ENCODE measurements around the gene LBX2. TPM values are rescaled to one million over a fixed set of nuclear protein-coding genes. Genes with fewer than 3 reads are reported as not detected.

LBX2 gene
- total and polyA plus RNA-seq, 9 of the 15 experiments (the other 6 are each of a cell fraction or from before 2014, with no cell fraction given), result 0.39 to 6.2 (median 1.8) TPM; not detected in 1

DNA sequence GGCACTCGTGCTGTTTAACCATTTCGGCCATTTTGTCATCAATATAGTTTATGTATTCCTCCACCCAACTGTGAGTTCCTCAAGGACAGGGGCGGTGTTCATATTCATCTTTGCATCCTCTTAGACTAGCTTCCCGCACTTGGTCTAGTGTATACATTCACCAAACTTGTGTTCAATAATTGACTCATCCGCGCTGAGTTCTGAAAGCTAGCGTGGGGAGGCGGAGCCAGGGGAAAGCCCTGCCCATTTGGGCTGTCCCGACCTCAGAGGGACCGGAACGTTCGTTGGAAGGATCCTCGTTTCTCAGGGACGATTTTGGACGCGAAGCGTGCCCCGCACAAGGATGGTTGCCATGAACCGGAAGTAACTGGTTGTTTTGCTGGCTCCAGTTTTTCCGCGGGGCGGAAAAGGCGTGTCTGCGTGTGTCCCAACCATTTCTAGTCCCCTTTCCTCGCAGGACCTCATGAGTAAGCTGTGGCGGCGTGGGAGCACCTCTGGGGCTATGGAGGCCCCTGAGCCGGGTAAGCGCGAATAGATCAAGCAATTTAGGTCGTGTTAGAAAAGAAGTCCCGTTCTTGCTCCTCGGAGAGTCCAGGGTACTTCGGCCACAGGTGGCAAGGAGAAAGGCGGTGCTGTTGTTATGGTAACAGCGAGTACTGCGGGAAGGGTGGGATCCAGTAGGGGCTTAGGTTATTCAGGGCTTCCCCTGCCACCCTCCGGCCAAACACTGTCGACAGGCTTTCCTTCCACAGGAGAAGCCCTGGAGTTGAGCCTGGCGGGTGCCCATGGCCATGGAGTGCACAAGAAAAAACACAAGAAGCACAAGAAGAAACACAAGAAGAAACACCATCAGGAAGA is 44.5 kb downstream of the LBX2 start, which contains the start of gene INO80B (continued):
- TF ChIP-seq ZNF398 (CRISPR knock-in tag; IDR thresholded peaks at IDR 0.05) (no peak), POLR2G (IDR thresholded peaks at IDR 0.05; ENCODE audit: low read depth, low read length) (peak; percentile 60), CCAR2 (IDR thresholded peaks at IDR 0.05; ENCODE audit: low read depth, low read length) (peak; percentile 93; the same call in 1 of the 2 replicates), YY1 (IDR thresholded peaks at IDR 0.05; ENCODE audit: borderline replicate concordance in 1 of 3, control insufficient read depth in 1 of 3, extremely low read depth in 1 of 3, insufficient read depth in 3 of 3, insufficient read length in 1 of 3, insufficient replicate concordance in 2 of 3, low read depth in 1 of 3, low read length in 2 of 3) (peak; percentile 96 to 100 (median 99)), TRIM24 (IDR thresholded peaks at IDR 0.05) (peak in 1 of 2 experiments; percentile 99; a peak in 2 of 4 replicates), RERE (CRISPR knock-in tag; IDR thresholded peaks at IDR 0.05; ENCODE audit: borderline replicate concordance) (no peak), RBM14 (IDR thresholded peaks at IDR 0.05; ENCODE audit: borderline replicate concordance, insufficient read depth, low read depth, low read length) (no peak), ZNF143 (CRISPR knock-in tag; IDR thresholded peaks at IDR 0.05) (no peak; the same call in 1 of the 2 replicates), HDAC3 (IDR thresholded peaks at IDR 0.05; ENCODE audit: borderline replicate concordance, partially characterized antibody) (peak; percentile 46), HSF4 (CRISPR knock-in tag; IDR thresholded peaks at IDR 0.05; ENCODE audit: borderline replicate concordance) (no peak)

All from K562 (cell line).